Right lung (tissue), 5 donors: ENCODE results near the gene TRAM2. TPM values are rescaled to one million over a fixed set of nuclear protein-coding genes. Genes with fewer than 3 reads are reported as not detected.

ENCODE experiments used
- DNase-seq, 2 donors: peaks; one replicate each; pipeline ENCODE4 v3.0.0-alpha.2; 2013
- polyA plus RNA-seq, 5 donors: library from polyadenylated mRNA; unstranded; fragments of 120-200 nt; gene quantifications; one replicate each; pipeline versions ENCODE4 v1.2.1 to v1.2.3, GENCODE V29; 2013; ENCODE audit warnings: inconsistent platforms in 1 of 5, low replicate concordance in 1 of 5; ENCODE audit not compliant: insufficient read length in 5 of 5, insufficient read depth in 1 of 5

TRAM2 gene
- polyA plus RNA-seq, 5 donors, result 22.1 to 28.4 (median 23.9) TPM

GRCh38 chr6:52531834-52532233 is 45.0 kb downstream of the TRAM2 start:
- DNase-seq, result no peak

GRCh38 chr6:52531396-52531795 is 45.5 kb downstream of the TRAM2 start:
- DNase-seq, result no peak

GRCh38 chr6:52530351-52530750 is 46.5 kb downstream of the TRAM2 start:
- DNase-seq, result no peak

- DNase-seq, result no peak
These were observed 47.5 kb downstream of the TRAM2 start for GRCh38 chr6:52529311-52529710.

GRCh38 chr6:52527436-52527835 is 49.4 kb downstream of the TRAM2 start:
- no peak for DNase-seq

GRCh38 chr6:52526634-52527033 is 50.2 kb downstream of the TRAM2 start:
- no peak for DNase-seq

- no peak for DNase-seq
These were observed 51.9 kb downstream of the TRAM2 start for GRCh38 chr6:52524918-52525317.

- DNase-seq, result no peak
These were observed 53.3 kb downstream of the TRAM2 start for GRCh38 chr6:52523378-52524142.

- DNase-seq, result no peak
These were observed 54.2 kb downstream of the TRAM2 start for GRCh38 chr6:52522655-52523054.

GRCh38 chr6:52522151-52522626 is 54.7 kb downstream of the TRAM2 start:
- DNase-seq, result no peak

GRCh38 chr6:52519618-52520017 is 57.2 kb downstream of the TRAM2 start:
- no peak for DNase-seq

GRCh38 chr6:52518279-52518945 is 58.4 kb downstream of the TRAM2 start:
- DNase-seq, result no peak

- DNase-seq, result no peak
These were observed 59.2 kb downstream of the TRAM2 start for GRCh38 chr6:52517502-52518278.

- no peak for DNase-seq
These were observed 59.9 kb downstream of the TRAM2 start for GRCh38 chr6:52516943-52517342.

- DNase-seq, result no peak
These were observed 60.6 kb downstream of the TRAM2 start for GRCh38 chr6:52516269-52516668.

GRCh38 chr6:52515219-52515960 is 61.5 kb downstream of the TRAM2 start:
- no peak for DNase-seq

- DNase-seq, result no peak
These were observed 62.3 kb downstream of the TRAM2 start for GRCh38 chr6:52514514-52514913.

- DNase-seq, result no peak
These were observed 63.0 kb downstream of the TRAM2 start for GRCh38 chr6:52513896-52514295.

GRCh38 chr6:52513464-52513863 is 63.4 kb downstream of the TRAM2 start:
- DNase-seq, result no peak

GRCh38 chr6:52512199-52512598 is 64.7 kb downstream of the TRAM2 start:
- no peak for DNase-seq

GRCh38 chr6:52511572-52512151 is 65.2 kb downstream of the TRAM2 start:
- DNase-seq, result no peak
